ENCODE data around the gene TRAPPC10. TPM values are rescaled to one million over a fixed set of nuclear protein-coding genes. Genes with fewer than 3 reads are reported as not detected.

Gene TRAPPC10
- total and polyA plus RNA-seq, 9 of the 15 experiments (the other 6 are each of a cell fraction or from before 2014, with no cell fraction given), result 1.1 to 33.8 (median 24.3) TPM

DNA sequence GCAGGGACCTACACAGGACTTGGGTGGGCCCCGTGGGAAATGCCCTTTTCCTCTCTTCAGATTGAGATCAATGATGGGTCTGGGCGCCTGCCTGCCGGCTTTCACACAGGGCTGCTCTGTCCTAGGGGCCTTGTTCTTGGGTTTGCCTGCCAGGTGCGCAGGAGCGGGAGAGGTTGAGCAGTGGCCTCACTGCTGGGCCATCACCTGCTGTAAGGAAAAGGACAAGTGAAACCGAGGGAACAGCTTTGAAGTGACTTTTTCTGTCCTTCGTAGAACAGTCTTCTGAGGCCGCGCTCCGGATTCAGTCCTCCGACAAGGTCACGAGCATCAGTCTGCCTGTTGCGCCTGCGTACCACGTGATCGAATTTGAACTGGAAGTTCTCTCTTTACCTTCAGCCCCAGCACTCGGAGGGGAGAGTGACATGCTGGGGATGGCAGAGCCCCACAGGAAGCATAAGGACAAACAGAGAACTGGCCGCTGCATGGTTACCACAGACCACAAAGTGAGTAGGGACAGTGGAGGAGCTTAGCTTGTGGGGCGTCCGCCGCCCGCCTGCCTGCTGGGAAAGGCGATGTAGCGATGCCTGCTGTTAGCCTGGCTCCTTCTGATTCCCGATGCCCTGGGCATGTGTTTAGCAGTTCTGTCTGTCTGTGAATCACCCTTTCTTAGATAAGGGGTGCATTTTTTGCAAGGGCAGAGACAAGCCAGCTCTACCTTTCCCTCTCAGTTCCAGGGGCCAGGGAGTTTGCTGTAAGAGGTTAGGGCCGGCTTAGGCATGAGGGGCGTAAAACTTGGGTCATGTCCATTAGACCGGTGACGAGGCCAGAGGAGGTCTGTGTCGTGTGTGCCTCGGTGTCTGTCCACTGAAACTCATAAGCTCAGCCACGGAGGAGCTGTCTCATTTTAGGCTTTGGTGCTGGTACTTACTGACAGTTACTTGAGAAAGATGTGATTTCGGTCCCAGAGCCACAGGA is 75.6 kb downstream of the TRAPPC10 start (continued):
- TF ChIP-seq, protein P1, sequence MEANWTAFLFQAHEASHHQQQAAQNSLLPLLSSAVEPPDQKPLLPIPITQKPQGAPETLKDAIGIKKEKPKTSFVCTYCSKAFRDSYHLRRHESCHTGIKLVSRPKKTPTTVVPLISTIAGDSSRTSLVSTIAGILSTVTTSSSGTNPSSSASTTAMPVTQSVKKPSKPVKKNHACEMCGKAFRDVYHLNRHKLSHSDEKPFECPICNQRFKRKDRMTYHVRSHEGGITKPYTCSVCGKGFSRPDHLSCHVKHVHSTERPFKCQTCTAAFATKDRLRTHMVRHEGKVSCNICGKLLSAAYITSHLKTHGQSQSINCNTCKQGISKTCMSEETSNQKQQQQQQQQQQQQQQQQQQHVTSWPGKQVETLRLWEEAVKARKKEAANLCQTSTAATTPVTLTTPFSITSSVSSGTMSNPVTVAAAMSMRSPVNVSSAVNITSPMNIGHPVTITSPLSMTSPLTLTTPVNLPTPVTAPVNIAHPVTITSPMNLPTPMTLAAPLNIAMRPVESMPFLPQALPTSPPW (CRISPR knock-in tag; IDR thresholded peaks at IDR 0.05), result no peak

DNA sequence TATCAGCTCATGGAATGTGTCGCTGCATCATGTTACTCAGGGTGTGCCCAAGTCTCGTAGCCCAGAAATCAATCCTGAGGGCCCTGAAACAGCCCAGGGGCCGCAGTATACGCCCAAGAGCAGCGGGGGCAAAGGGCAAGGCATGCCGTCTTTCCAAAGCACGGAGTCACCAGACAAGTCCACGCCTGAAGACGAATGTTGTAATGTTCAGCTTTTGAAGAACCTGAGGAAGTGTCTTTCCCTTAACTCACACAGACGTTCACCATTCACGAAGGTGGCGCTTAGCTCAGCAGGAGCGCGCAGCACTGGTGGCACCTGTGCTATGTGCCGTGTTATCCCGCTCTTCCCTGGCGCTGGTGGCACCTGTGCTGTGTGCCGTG is 76.3 kb downstream of the TRAPPC10 start:
- Histone ChIP-seq H3K4me2 (ENCODE audit: insufficient read depth, low read length) (no peak overlapping the region), H3K36me3 (ENCODE audit: control insufficient read depth, insufficient read depth, low read length) (peaks cover 89% of the 10 kb centered on the region), H3K27ac (ENCODE audit: extremely low read depth, low read depth, low read length) (no peak overlapping the region), H3K27me3 (ENCODE audit: control insufficient read depth in 2 of 2, insufficient read depth in 2 of 2, low read length in 2 of 2) (no peaks in the 10 kb centered on the region), H3K4me3 (no peak overlapping the region), H2AFZ (ENCODE audit: low read depth, low read length) (no peak overlapping the region), H3K9ac (ENCODE audit: insufficient read depth in 1 of 2, low read depth in 2 of 2, low read length in 2 of 2) (no peak overlapping the region), H4K20me1 (replicated peaks; ENCODE audit: control insufficient read depth, insufficient read depth, low read length) (no peaks in the 10 kb centered on the region), H3K79me2 (ENCODE audit: control insufficient read depth, insufficient read depth, low read length) (no peaks in the 10 kb centered on the region), H3K9me3 (replicated peaks; ENCODE audit: control insufficient read depth, insufficient read depth, low read depth, low read length) (no peaks in the 10 kb centered on the region), H3K4me1 (replicated peaks in 1 of 2; ENCODE audit: control insufficient read depth in 2 of 2, insufficient read depth in 2 of 2, low read length in 2 of 2) (0 out of 5 replicates have a peak, but pooled peaks cover 0 to 4% of the 10 kb centered on the region in 2 experiments), H3K9me1 (ENCODE audit: control insufficient read depth, insufficient read depth, low read length) (no peaks in the 10 kb centered on the region)
- 93% methylated on average over 18 of the region's 18 CpGs for WGBS (ENCODE audit: insufficient coverage, low coverage, missing lambda C conversion rate)
- ChIA-PET CTCF (ENCODE audit: low intra/inter-chr PET ratio) (no interaction called here), POLR2A (interaction anchor here (1.8 kb wide), 1 partner anchor 9 kb away, joined by 11 read pairs; no protein-coding TSS in a partner anchor)
- intact Hi-C loops (cut with micrococcal nuclease) (no loop called here), in situ Hi-C loops (cut with MboI) (no loop called here)
- FAIRE-seq (no peak), ATAC-seq (no peak), DNase-seq (ENCODE audit: extremely low read depth in 1 of 4, low spot score in 3 of 4) (no peak)
- BruUV-seq (replicated peaks), result no TSS peak
- TF ChIP-seq POLR2G (IDR thresholded peaks at IDR 0.05; ENCODE audit: low read depth, low read length) (0 out of 2 replicates have a peak, but pooled peaks have one; percentile 32), RBM22 (IDR thresholded peaks at IDR 0.05; ENCODE audit: low read depth, low read length, poor library complexity, severe bottlenecking) (peak; percentile 14)
- TF ChIP-seq, protein P2, sequence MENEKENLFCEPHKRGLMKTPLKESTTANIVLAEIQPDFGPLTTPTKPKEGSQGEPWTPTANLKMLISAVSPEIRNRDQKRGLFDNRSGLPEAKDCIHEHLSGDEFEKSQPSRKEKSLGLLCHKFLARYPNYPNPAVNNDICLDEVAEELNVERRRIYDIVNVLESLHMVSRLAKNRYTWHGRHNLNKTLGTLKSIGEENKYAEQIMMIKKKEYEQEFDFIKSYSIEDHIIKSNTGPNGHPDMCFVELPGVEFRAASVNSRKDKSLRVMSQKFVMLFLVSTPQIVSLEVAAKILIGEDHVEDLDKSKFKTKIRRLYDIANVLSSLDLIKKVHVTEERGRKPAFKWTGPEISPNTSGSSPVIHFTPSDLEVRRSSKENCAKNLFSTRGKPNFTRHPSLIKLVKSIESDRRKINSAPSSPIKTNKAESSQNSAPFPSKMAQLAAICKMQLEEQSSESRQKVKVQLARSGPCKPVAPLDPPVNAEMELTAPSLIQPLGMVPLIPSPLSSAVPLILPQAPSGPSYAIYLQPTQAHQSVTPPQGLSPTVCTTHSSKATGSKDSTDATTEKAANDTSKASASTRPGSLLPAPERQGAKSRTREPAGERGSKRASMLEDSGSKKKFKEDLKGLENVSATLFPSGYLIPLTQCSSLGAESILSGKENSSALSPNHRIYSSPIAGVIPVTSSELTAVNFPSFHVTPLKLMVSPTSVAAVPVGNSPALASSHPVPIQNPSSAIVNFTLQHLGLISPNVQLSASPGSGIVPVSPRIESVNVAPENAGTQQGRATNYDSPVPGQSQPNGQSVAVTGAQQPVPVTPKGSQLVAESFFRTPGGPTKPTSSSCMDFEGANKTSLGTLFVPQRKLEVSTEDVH (IDR thresholded peaks at IDR 0.05; ENCODE audit: low read depth, partially characterized antibody), result no peak

Measured in K562 (cell line).